K562 (cell line): ENCODE results near the gene TMEM117.

ENCODE experiments used
- ARNT ChIP-seq, 2 experiments: fragments of 450-650 bp; IDR thresholded peaks; 2 replicates each; pipeline ENCODE4 v1.6.1; 2016; ENCODE audit warnings: mild to moderate bottlenecking in 1 of 2
- CEBPB ChIP-seq: fragments of 450-650 bp; IDR thresholded peaks from 2 replicates; pipeline ENCODE4 v1.6.1; 2016; ENCODE audit warnings: missing genetic modification characterization, missing compliant biosample characterization
- KLF13 ChIP-seq: fragments of 450-650 bp; IDR thresholded peaks from 2 replicates; pipeline ENCODE4 v1.6.1; 2016; ENCODE audit warnings: missing genetic modification characterization, low read depth, mild to moderate bottlenecking, missing compliant biosample characterization, moderate library complexity, borderline replicate concordance
- MTA2 ChIP-seq: fragments of 450-650 bp; IDR thresholded peaks from 2 replicates; pipeline ENCODE4 v1.6.1; 2016; ENCODE audit warnings: low read depth
- SMAD3 ChIP-seq: fragments of 450-650 bp; formaldehyde crosslinking; conservative IDR thresholded peaks from 2 replicates; pipeline ENCODE4 v1.4.0; 2020; ENCODE audit warnings: mild to moderate bottlenecking
- SMC3 ChIP-seq: conservative IDR thresholded peaks from 2 replicates; pipeline ENCODE4 v1.6.1; 2011; ENCODE audit warnings: low read depth, low read length, improper control_type of control experiment; ENCODE audit not compliant: insufficient read depth
- STAT6 ChIP-seq: sonication (generic); formaldehyde crosslinking; IDR thresholded peaks from 2 replicates; pipeline ENCODE4 v1.8.1; 2023; ENCODE audit warnings: mild to moderate bottlenecking, missing genetic modification reagents
- TAF1 ChIP-seq: IDR thresholded peaks from 2 replicates; pipeline ENCODE4 v1.6.1; 2011; ENCODE audit warnings: mild to moderate bottlenecking, low read length, moderate library complexity; ENCODE audit not compliant: insufficient read depth, control insufficient read depth, severe bottlenecking; ENCODE audit errors: extremely low read depth
- ZFP36 ChIP-seq: fragments of 150-350 bp; IDR thresholded peaks from 2 replicates; pipeline ENCODE4 v1.6.1; 2018; ENCODE audit warnings: low read length, low read depth; ENCODE audit not compliant: partially characterized antibody
- ZNF217 ChIP-seq: sonication (generic); formaldehyde crosslinking; IDR thresholded peaks from 2 replicates; pipeline ENCODE4 v1.8.0; 2022; ENCODE audit warnings: mild to moderate bottlenecking, missing genetic modification reagents
- ZNF395 ChIP-seq: fragments of 200-800 bp; sonication (Bioruptor generic); IDR thresholded peaks from 2 replicates; pipeline ENCODE4 v1.6.1; 2017; ENCODE audit warnings: missing genetic modification characterization, missing compliant biosample characterization
- ZNF717 ChIP-seq: fragments of 250-450 bp; sonication (Bioruptor Pico); IDR thresholded peaks from 2 replicates; pipeline ENCODE4 v1.5.0; 2021
- TF ChIP-seq, protein P1 (sequence below), 3 experiments: IDR thresholded peaks in 2 of 3; conservative IDR thresholded peaks in 1 of 3; 2 replicates each; pipeline ENCODE4 v1.5.1; 2011 to 2012; ENCODE audit warnings: low read length in 3 of 3, mild to moderate bottlenecking in 3 of 3, control low read depth in 2 of 3, improper control_type of control experiment in 1 of 3, inconsistent platforms in 1 of 3, low read depth in 1 of 3, mixed read lengths in 1 of 3, moderate library complexity in 1 of 3; ENCODE audit not compliant: insufficient read depth in 2 of 3
- TF ChIP-seq, protein P2 (sequence below): fragments of 250-450 bp; sonication (Bioruptor Pico); IDR thresholded peaks from 2 replicates; pipeline ENCODE4 v1.8.0; 2021; ENCODE audit warnings: moderate library complexity, mild to moderate bottlenecking, inconsistent platforms

- TF ChIP-seq MTA2 (no peak), SMC3 (no peak), SMAD3 (CRISPR knock-in tag) (no peak), CEBPB (tag) (no peak), ZNF395 (CRISPR knock-in tag) (no peak), ZFP36 (no peak), STAT6 (CRISPR knock-in tag) (no peak), ZNF717 (no peak), ZNF217 (CRISPR knock-in tag) (no peak), TAF1 (no peak), ARNT (IDR thresholded peaks at IDR 0.05) (no peak), KLF13 (tag) (no peak)
- TF ChIP-seq, protein P1, sequence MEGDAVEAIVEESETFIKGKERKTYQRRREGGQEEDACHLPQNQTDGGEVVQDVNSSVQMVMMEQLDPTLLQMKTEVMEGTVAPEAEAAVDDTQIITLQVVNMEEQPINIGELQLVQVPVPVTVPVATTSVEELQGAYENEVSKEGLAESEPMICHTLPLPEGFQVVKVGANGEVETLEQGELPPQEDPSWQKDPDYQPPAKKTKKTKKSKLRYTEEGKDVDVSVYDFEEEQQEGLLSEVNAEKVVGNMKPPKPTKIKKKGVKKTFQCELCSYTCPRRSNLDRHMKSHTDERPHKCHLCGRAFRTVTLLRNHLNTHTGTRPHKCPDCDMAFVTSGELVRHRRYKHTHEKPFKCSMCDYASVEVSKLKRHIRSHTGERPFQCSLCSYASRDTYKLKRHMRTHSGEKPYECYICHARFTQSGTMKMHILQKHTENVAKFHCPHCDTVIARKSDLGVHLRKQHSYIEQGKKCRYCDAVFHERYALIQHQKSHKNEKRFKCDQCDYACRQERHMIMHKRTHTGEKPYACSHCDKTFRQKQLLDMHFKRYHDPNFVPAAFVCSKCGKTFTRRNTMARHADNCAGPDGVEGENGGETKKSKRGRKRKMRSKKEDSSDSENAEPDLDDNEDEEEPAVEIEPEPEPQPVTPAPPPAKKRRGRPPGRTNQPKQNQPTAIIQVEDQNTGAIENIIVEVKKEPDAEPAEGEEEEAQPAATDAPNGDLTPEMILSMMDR (IDR thresholded peaks at IDR 0.05 in 2 of 3, conservative IDR thresholded peaks at IDR 0.05 in 1 of 3; ENCODE audit: insufficient read depth in 2 of 3, low read depth in 1 of 3, low read length in 3 of 3) = no peak
- TF ChIP-seq, protein P2, sequence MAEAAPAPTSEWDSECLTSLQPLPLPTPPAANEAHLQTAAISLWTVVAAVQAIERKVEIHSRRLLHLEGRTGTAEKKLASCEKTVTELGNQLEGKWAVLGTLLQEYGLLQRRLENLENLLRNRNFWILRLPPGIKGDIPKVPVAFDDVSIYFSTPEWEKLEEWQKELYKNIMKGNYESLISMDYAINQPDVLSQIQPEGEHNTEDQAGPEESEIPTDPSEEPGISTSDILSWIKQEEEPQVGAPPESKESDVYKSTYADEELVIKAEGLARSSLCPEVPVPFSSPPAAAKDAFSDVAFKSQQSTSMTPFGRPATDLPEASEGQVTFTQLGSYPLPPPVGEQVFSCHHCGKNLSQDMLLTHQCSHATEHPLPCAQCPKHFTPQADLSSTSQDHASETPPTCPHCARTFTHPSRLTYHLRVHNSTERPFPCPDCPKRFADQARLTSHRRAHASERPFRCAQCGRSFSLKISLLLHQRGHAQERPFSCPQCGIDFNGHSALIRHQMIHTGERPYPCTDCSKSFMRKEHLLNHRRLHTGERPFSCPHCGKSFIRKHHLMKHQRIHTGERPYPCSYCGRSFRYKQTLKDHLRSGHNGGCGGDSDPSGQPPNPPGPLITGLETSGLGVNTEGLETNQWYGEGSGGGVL = no peak
Measured at GRCh38 chr12:43805149-43805859, 30.6 kb upstream of the TMEM117 start.
